Adrenal gland (tissue), 5 donors: ENCODE results near the gene DYSF.

Source experiments
- CTCF ChIP-seq, 6 experiments: fragments of 450-650 bp in 4 of 6; fragments of 200-600 bp in 2 of 6; sonication (generic) in 1 of 6; IDR thresholded peaks; 1 replicate in 5 of 6; 2 replicates in 1 of 6; pipeline versions ENCODE4 v1.5.1 to v1.8.0; 2016 to 2021; ENCODE audit warnings: antibody characterized with exemption in 6 of 6, mild to moderate bottlenecking in 2 of 6, moderate library complexity in 1 of 6
- POLR2A ChIP-seq, 2 donors: fragments of 450-650 bp; IDR thresholded peaks; one replicate each; pipeline ENCODE4 v1.6.1; 2017; ENCODE audit warnings: antibody characterized with exemption in 2 of 2, mild to moderate bottlenecking in 2 of 2, moderate library complexity in 1 of 2
- donor health status: DM: no; HTN: no; CAD: no.

GRCh38 chr2:71614976-71615766 is 161.8 kb downstream of the DYSF start:
- TF ChIP-seq CTCF (IDR thresholded peaks at IDR 0.05) (peak in 2 of 6 experiments; percentile 13 to 20), POLR2A (IDR thresholded peaks at IDR 0.05) (peak in 1 of 2 donors; percentile 19)
